ENCODE measurements around the gene ZYG11A. TPM values are rescaled to one million over a fixed set of nuclear protein-coding genes. Genes with fewer than 3 reads are reported as not detected.

Gene ZYG11A
- total RNA-seq, 2 experiments from 2014 or later, result 0.11 to 0.16 TPM

GRCh38 chr1:52876843-52877242, 34.3 kb downstream of the ZYG11A start:
- Histone ChIP-seq H3K9me3 (ENCODE audit: control insufficient read depth in 1 of 2, insufficient read depth in 1 of 2, low read length in 2 of 2) (no peaks in the 10 kb centered on the region), H3K27me3 (ENCODE audit: control insufficient read depth in 1 of 2, insufficient read depth in 2 of 2, low read length in 2 of 2) (no peaks in the 10 kb centered on the region), H3K36me3 (ENCODE audit: insufficient read depth, low read length) (no peaks in the 10 kb centered on the region), H3K4me3 (ENCODE audit: low read length) (no peak overlapping the region), H3K4me1 (ENCODE audit: insufficient read depth, low read length) (no peaks in the 10 kb centered on the region), H3K27ac (ENCODE audit: low read depth in 1 of 2, low read length in 2 of 2) (no peak overlapping the region)
- TF ChIP-seq, protein P1, sequence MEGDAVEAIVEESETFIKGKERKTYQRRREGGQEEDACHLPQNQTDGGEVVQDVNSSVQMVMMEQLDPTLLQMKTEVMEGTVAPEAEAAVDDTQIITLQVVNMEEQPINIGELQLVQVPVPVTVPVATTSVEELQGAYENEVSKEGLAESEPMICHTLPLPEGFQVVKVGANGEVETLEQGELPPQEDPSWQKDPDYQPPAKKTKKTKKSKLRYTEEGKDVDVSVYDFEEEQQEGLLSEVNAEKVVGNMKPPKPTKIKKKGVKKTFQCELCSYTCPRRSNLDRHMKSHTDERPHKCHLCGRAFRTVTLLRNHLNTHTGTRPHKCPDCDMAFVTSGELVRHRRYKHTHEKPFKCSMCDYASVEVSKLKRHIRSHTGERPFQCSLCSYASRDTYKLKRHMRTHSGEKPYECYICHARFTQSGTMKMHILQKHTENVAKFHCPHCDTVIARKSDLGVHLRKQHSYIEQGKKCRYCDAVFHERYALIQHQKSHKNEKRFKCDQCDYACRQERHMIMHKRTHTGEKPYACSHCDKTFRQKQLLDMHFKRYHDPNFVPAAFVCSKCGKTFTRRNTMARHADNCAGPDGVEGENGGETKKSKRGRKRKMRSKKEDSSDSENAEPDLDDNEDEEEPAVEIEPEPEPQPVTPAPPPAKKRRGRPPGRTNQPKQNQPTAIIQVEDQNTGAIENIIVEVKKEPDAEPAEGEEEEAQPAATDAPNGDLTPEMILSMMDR (IDR thresholded peaks at IDR 0.05), result no peak
- Mint-ChIP-seq H3K27ac (no peak overlapping the region), H3K4me3 (no peak overlapping the region), H3K4me1 (ENCODE audit: low read depth) (no peaks in the 10 kb centered on the region), H3K9me3 (no peaks in the 10 kb centered on the region), H3K27me3 (peaks cover 1% of the 10 kb centered on the region), H3K36me3 (ENCODE audit: low read depth) (no peaks in the 10 kb centered on the region)
- no peak for DNase-seq
- intact Hi-C loops (cut with DNase I, micrococcal nuclease), result no loop called here
- ATAC-seq (ENCODE audit: poor library complexity), result no peak
- ChIA-PET POLR2A (no interaction called here), CTCF (no interaction called here)

GRCh38 chr1:52877554-52877953, 35.0 kb downstream of the ZYG11A start:
- ATAC-seq (ENCODE audit: poor library complexity), result no peak
- POLR2A ChIA-PET, result no interaction called here
- H3K9me3 Mint-ChIP-seq, result no peaks in the 10 kb centered on the region

GRCh38 chr1:52880206-52880605, 37.6 kb downstream of the ZYG11A start:
- Mint-ChIP-seq H3K4me1 (ENCODE audit: low read depth) (no peaks in the 10 kb centered on the region), H3K27me3 (no peaks in the 10 kb centered on the region), H3K4me3 (no peak overlapping the region), H3K9me3 (no peaks in the 10 kb centered on the region), H3K27ac (no peak overlapping the region), H3K36me3 (ENCODE audit: low read depth) (no peaks in the 10 kb centered on the region)
- Histone ChIP-seq H3K27me3 (ENCODE audit: control insufficient read depth in 1 of 2, insufficient read depth in 2 of 2, low read length in 2 of 2) (no peaks in the 10 kb centered on the region), H3K4me3 (ENCODE audit: low read length) (no peak overlapping the region), H3K9me3 (ENCODE audit: control insufficient read depth in 1 of 2, insufficient read depth in 1 of 2, low read length in 2 of 2) (no peaks in the 10 kb centered on the region), H3K36me3 (ENCODE audit: insufficient read depth, low read length) (no peaks in the 10 kb centered on the region), H3K27ac (ENCODE audit: low read depth in 1 of 2, low read length in 2 of 2) (no peak overlapping the region), H3K4me1 (ENCODE audit: insufficient read depth, low read length) (no peaks in the 10 kb centered on the region)
- intact Hi-C loops (cut with DNase I, micrococcal nuclease), result no loop called here
- TF ChIP-seq, protein P1 (IDR thresholded peaks at IDR 0.05), result no peak
- ChIA-PET POLR2A (no interaction called here), CTCF (interaction anchor here (0.7 kb wide), 1 partner anchor 673 kb away, joined by 3 read pairs; no protein-coding TSS in a partner anchor)
- ATAC-seq (ENCODE audit: poor library complexity), result no peak
- DNase-seq, result no peak

More at GRCh38 chr1:52877554-52877953, 35.0 kb downstream of the ZYG11A start:
- H3K4me1 Mint-ChIP-seq (ENCODE audit: low read depth), result no peaks in the 10 kb centered on the region
- no peak for DNase-seq
- no peaks in the 10 kb centered on the region for H3K9me3 ChIP-seq (ENCODE audit: control insufficient read depth in 1 of 2, insufficient read depth in 1 of 2, low read length in 2 of 2)
- no peaks in the 10 kb centered on the region for H3K36me3 ChIP-seq (ENCODE audit: insufficient read depth, low read length)
- no peaks in the 10 kb centered on the region for H3K27me3 Mint-ChIP-seq
- H3K27me3 ChIP-seq (ENCODE audit: control insufficient read depth in 1 of 2, insufficient read depth in 2 of 2, low read length in 2 of 2), result no peaks in the 10 kb centered on the region
- no peaks in the 10 kb centered on the region for H3K4me1 ChIP-seq (ENCODE audit: insufficient read depth, low read length)
- H3K27ac ChIP-seq (ENCODE audit: low read depth in 1 of 2, low read length in 2 of 2), result no peak overlapping the region
- TF ChIP-seq, protein P1 (IDR thresholded peaks at IDR 0.05), result no peak
- H3K4me3 Mint-ChIP-seq, result no peak overlapping the region
- H3K27ac Mint-ChIP-seq, result no peak overlapping the region
- intact Hi-C loops (cut with DNase I, micrococcal nuclease), result no loop called here
- no peaks in the 10 kb centered on the region for H3K36me3 Mint-ChIP-seq (ENCODE audit: low read depth)
- CTCF ChIA-PET, result interaction anchor here (0.6 kb wide), 1 partner anchor 12 kb away, joined by 3 read pairs; no protein-coding TSS in a partner anchor
- no peak overlapping the region for H3K4me3 ChIP-seq (ENCODE audit: low read length)
